ENCODE measurements around the gene FUT6. TPM values are rescaled to one million over a fixed set of nuclear protein-coding genes. Genes with fewer than 3 reads are reported as not detected.

FUT6 gene
- total RNA-seq, 1 donor from 2014 or later: 2.7 TPM

DNA sequence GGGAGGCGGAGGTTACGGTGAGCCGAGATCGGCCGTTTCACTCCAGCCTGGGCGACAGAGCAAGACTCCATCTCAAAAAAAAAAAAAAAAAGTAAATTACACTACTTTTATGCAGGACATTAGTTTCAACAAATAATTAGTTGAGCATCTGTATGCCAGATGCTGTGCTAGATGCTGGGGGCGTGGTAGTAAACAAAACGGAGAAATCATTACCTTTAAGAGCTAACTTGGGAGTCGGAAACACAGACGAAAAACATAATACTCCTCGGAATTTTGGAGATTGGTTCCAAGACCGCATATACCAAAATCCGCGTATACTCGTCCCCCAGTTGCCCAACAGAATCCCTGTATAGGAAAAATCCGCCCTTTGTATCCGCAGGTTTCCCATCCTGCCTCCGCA, 47.3 kb downstream of the FUT6 start:
- no peaks in the 10 kb centered on the region for H3K27me3 ChIP-seq
- H3K36me3 ChIP-seq: peaks cover 28% of the 10 kb centered on the region
- DNase-seq: no peak
- no peak overlapping the region for H3K27ac ChIP-seq
- intact Hi-C loops (cut with DNase I): no loop called here
- H3K4me1 ChIP-seq: peaks cover 6% of the 10 kb centered on the region
- TF ChIP-seq, protein P1, sequence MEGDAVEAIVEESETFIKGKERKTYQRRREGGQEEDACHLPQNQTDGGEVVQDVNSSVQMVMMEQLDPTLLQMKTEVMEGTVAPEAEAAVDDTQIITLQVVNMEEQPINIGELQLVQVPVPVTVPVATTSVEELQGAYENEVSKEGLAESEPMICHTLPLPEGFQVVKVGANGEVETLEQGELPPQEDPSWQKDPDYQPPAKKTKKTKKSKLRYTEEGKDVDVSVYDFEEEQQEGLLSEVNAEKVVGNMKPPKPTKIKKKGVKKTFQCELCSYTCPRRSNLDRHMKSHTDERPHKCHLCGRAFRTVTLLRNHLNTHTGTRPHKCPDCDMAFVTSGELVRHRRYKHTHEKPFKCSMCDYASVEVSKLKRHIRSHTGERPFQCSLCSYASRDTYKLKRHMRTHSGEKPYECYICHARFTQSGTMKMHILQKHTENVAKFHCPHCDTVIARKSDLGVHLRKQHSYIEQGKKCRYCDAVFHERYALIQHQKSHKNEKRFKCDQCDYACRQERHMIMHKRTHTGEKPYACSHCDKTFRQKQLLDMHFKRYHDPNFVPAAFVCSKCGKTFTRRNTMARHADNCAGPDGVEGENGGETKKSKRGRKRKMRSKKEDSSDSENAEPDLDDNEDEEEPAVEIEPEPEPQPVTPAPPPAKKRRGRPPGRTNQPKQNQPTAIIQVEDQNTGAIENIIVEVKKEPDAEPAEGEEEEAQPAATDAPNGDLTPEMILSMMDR (IDR thresholded peaks at IDR 0.05): no peak
- H3K4me3 ChIP-seq: no peak overlapping the region
- H3K9me3 ChIP-seq: no peaks in the 10 kb centered on the region
- ATAC-seq: no peak

DNA sequence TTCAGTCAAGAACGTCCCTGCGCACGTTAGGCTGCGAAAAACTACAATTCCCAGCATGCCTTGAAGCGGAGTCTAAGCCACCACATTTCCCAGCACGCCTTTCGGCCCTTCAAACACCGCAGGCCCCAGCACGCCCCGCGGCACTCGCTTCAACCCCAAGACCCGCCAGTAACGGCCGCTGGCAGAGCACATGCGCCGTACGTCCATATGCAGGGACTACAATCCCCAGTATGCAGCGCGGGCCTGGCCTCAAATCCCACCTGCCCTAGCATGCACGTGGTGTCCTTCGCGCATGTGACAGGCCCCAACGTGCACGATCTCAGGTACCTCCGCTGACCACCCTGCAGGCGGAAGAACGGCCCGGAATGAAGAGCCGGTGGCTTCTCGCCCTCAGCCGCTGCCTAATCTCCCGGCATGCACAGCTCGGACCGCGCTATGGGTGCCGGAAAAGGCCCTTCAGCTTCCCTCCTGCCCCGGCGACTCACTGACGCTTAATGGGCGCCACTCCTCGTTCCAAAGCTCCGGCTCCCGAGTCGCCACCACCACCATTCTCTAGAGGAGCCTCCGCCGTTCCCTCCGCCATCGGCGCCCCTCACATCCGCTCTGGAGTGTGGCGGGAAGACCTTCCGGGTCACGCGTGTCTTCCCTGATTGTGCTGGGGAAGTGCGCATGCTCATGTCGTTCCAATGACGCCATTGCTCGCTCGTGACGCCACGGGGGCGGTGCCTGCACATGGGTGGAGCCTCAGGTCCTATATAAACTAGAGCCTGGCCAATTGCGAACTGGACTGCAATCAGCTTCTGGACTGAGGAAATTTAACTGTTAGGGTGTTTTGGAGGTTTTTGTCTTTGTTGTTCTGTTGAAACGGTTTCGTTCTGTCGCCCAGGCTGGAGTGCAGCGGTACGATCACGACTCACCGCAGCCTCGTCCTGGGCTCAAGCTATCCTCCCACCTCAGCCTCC, 48.7 kb downstream of the FUT6 start, which contains the start of gene DUS3L:
Gene DUS3L (minus strand): TSS at position 605 of the 962 bp plus-strand sequence. CDS start 22 bp downstream, at position 583.
- peak; percentile 97 for ATAC-seq
- DNase-seq: peak; percentile 98
- Histone ChIP-seq H3K9me3 (no peaks in the 10 kb centered on the region), H3K4me1 (peaks cover 6% of the 10 kb centered on the region), H3K27me3 (no peaks in the 10 kb centered on the region), H3K27ac (peak within 1 kb of the TSS; percentile 99), H3K36me3 (peaks cover 42% of the 10 kb centered on the region), H3K4me3 (peak within 1 kb of the TSS; percentile 85)
- TF ChIP-seq, protein P1 (IDR thresholded peaks at IDR 0.05): no peak
- intact Hi-C loops (cut with DNase I): no loop called here

DNA sequence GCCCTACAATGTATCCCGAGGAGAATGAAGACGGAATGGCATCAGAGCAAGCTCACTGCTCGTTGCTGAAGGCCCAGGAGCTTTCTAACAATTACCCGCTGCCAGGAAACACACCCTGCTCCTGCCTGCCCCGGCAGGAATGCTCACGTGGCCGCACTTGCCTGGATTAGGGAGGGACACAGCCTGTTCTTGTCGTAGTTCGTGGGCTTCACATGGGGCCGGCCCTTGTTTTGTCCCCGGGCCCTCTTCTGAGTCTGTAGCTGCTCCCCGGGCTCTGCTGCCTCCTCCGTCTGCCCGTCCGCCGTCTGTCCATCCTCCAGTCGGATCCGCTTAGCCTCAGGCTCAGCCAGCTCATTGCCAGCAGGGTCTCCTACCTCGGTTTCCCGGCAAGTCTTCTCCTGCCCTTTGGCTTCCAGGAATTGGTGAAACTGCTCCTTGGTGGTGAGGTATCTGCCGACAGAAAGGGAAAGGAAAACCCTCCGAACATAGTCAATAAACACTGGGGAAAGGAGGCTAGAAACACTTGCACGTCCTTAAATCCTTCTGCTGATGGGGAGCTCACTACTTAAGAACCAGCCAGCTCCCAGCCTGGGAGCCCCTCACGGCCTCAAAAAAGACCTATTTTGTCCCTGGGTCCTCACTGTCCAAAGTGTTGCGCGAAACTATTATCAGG, 49.5 kb downstream of the FUT6 start:
- DNase-seq (no peak), ATAC-seq (no peak)
- intact Hi-C loops (cut with DNase I): no loop called here
- peak overlapping the region; percentile 85 for H3K4me3 ChIP-seq
- TF ChIP-seq, protein P1 (IDR thresholded peaks at IDR 0.05): no peak
- H3K4me1 ChIP-seq: peaks cover 6% of the 10 kb centered on the region
- H3K36me3 ChIP-seq: peaks cover 50% of the 10 kb centered on the region
- H3K9me3 ChIP-seq: no peaks in the 10 kb centered on the region
- H3K27me3 ChIP-seq: no peaks in the 10 kb centered on the region
- peak overlapping the region; percentile 99 for H3K27ac ChIP-seq

DNA sequence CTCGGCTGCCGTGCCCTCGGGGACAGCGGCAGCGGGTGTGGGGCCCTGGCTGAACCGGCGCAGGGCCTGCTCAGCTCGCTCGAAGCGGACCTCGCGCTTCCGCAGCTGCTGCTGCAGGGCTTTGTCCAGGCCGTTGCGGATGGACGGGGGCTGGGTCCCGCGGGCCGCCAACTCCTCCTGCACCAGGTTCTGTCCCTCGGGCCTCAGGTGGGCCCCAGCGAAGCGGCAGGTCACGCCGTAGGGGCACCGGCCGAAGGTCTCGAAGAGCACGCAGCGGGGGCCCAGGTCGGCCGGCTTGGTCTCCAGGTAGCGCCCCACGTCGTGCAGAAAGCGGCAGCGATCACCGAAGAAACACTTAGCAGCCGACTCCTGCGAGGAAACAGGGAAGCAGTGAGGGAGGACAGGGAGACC, 50.1 kb downstream of the FUT6 start:
- H3K4me3 ChIP-seq: no peak overlapping the region
- no peak for DNase-seq
- peaks cover 57% of the 10 kb centered on the region for H3K36me3 ChIP-seq
- no peak for ATAC-seq
- H3K4me1 ChIP-seq: peaks cover 6% of the 10 kb centered on the region
- intact Hi-C loops (cut with DNase I): no loop called here
- H3K27me3 ChIP-seq: no peaks in the 10 kb centered on the region
- no peaks in the 10 kb centered on the region for H3K9me3 ChIP-seq
- H3K27ac ChIP-seq: no peak overlapping the region
- TF ChIP-seq, protein P1 (IDR thresholded peaks at IDR 0.05): no peak

DNA sequence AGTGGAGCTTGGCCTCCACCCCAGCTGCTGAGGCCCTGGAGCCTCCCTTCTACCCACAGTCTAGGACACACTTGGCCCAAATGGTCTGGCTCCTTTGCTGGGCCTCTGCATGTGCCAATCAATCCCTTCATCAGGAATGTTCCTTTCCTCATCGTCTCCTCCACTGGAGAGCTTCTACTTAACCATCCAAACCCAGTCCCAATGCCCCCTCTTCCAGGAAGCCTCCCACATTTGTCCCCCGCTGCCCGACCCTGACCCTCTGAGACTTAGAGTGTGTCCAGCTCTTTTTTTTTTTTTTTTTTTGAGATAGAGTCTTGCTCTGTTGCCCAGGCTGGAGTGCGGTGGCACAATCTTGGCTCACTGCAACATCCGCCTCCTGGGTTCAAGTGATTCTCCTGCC, 51.1 kb downstream of the FUT6 start:
- H3K36me3 ChIP-seq: peaks cover 59% of the 10 kb centered on the region
- H3K4me3 ChIP-seq: no peak overlapping the region
- DNase-seq (no peak), ATAC-seq (no peak)
- intact Hi-C loops (cut with DNase I): no loop called here
- H3K27me3 ChIP-seq: no peaks in the 10 kb centered on the region
- TF ChIP-seq, protein P1 (IDR thresholded peaks at IDR 0.05): no peak
- H3K9me3 ChIP-seq: no peaks in the 10 kb centered on the region
- H3K4me1 ChIP-seq: peaks cover 6% of the 10 kb centered on the region
- H3K27ac ChIP-seq: no peak overlapping the region
